WTC11 (cell line): ENCODE measurements around the gene MAST4. TPM values are rescaled to one million over a fixed set of nuclear protein-coding genes. Genes with fewer than 3 reads are reported as not detected.

Experiments
- ATAC-seq: fragments of 200-7000 bp; cut with Tn5 transposase; 2 replicates; pipeline ENCODE4 v1.10.0; 2021; ENCODE audit warnings: mild to moderate bottlenecking, moderate library complexity
- CTCF ChIA-PET: fragments of 300-600 bp; sonication (Branson Sonifier 250); formaldehyde crosslinking; loops from one replicate; lab custom pipeline; 2021; ENCODE audit warnings: antibody characterized with exemption; lab: Charles Lee
- POLR2A ChIA-PET: fragments of 350-600 bp; sonication (Branson Sonifier 250); formaldehyde crosslinking; loops from one replicate; lab custom pipeline; 2021; ENCODE audit warnings: antibody characterized with exemption; lab: Charles Lee
- DNase-seq: peaks from one replicate; pipeline ENCODE4 v3.0.0; 2021; ENCODE audit warnings: low spot score
- H3K27ac Mint-ChIP-seq: 2 replicates; pipeline ENCODE4 v1.8.0; 2021; ENCODE audit warnings: mixed read lengths
- H3K27me3 Mint-ChIP-seq: 2 replicates; pipeline ENCODE4 v1.8.0; 2021; ENCODE audit warnings: low read depth, mild to moderate bottlenecking, moderate library complexity, mixed read lengths
- H3K36me3 Mint-ChIP-seq: 2 replicates; pipeline ENCODE4 v1.8.0; 2021; ENCODE audit warnings: mixed read lengths
- H3K4me1 Mint-ChIP-seq: 2 replicates; pipeline ENCODE4 v1.8.0; 2022; ENCODE audit warnings: mixed read lengths
- H3K4me3 Mint-ChIP-seq: 2 replicates; pipeline ENCODE4 v1.8.0; 2021; ENCODE audit warnings: mild to moderate bottlenecking, moderate library complexity, mixed read lengths
- H3K9me3 Mint-ChIP-seq: 2 replicates; pipeline ENCODE4 v1.8.0; 2021; ENCODE audit warnings: mixed read lengths
- ARID4B ChIP-seq: sonication (generic); formaldehyde crosslinking; IDR thresholded peaks from 2 replicates; pipeline ENCODE4 v1.8.0; 2023; ENCODE audit warnings: missing genetic modification reagents, mild to moderate bottlenecking, borderline replicate concordance
- ATF2 ChIP-seq: sonication (generic); formaldehyde crosslinking; IDR thresholded peaks from 2 replicates; pipeline ENCODE4 v1.8.1; 2022; ENCODE audit warnings: low read depth, missing genetic modification reagents, borderline replicate concordance
- ERG ChIP-seq: fragments of 250-450 bp; sonication (Bioruptor Pico); IDR thresholded peaks from 2 replicates; pipeline ENCODE4 v1.8.0; 2021; ENCODE audit warnings: mild to moderate bottlenecking
- FOXJ3 ChIP-seq: sonication (generic); formaldehyde crosslinking; IDR thresholded peaks from 2 replicates; pipeline ENCODE4 v1.9.0; 2021; ENCODE audit warnings: missing genetic modification reagents, mild to moderate bottlenecking, borderline replicate concordance
- HMGA2 ChIP-seq: fragments of 250-450 bp; sonication (Bioruptor Pico); IDR thresholded peaks from 2 replicates; pipeline ENCODE4 v1.4.0; 2021; ENCODE audit warnings: mild to moderate bottlenecking, moderate library complexity
- HMGXB4 ChIP-seq: sonication (generic); formaldehyde crosslinking; IDR thresholded peaks from 2 replicates; pipeline ENCODE4 v1.8.1; 2023; ENCODE audit warnings: mild to moderate bottlenecking, moderate library complexity, missing genetic modification reagents
- IRF2 ChIP-seq: sonication (generic); formaldehyde crosslinking; IDR thresholded peaks from 2 replicates; pipeline ENCODE4 v1.8.0; 2022; ENCODE audit warnings: low read depth, missing genetic modification reagents, borderline replicate concordance
- OVOL2 ChIP-seq: fragments of 250-450 bp; sonication (Bioruptor Pico); IDR thresholded peaks from 2 replicates; pipeline ENCODE4 v1.9.0; 2021; ENCODE audit warnings: mild to moderate bottlenecking, borderline replicate concordance
- PRDM15 ChIP-seq: sonication (generic); formaldehyde crosslinking; IDR thresholded peaks from 2 replicates; pipeline ENCODE4 v1.8.0; 2022; ENCODE audit warnings: missing genetic modification reagents
- SMAD4 ChIP-seq: sonication (generic); formaldehyde crosslinking; IDR thresholded peaks from 2 replicates; pipeline ENCODE4 v1.8.0; 2022; ENCODE audit warnings: mild to moderate bottlenecking, missing genetic modification reagents
- SOX15 ChIP-seq: fragments of 250-450 bp; sonication (Bioruptor Pico); IDR thresholded peaks from 2 replicates; pipeline ENCODE4 v1.9.0; 2021; ENCODE audit warnings: mild to moderate bottlenecking
- TCF7 ChIP-seq: sonication (generic); formaldehyde crosslinking; IDR thresholded peaks from 2 replicates; pipeline ENCODE4 v1.8.0; 2022; ENCODE audit warnings: mild to moderate bottlenecking, low read depth, missing genetic modification reagents, moderate library complexity
- TEAD1 ChIP-seq: sonication (generic); formaldehyde crosslinking; IDR thresholded peaks from 2 replicates; pipeline ENCODE4 v1.8.0; 2022; ENCODE audit warnings: mild to moderate bottlenecking, missing genetic modification reagents
- TP53 ChIP-seq: sonication (generic); formaldehyde crosslinking; IDR thresholded peaks from 2 replicates; pipeline ENCODE4 v1.8.1; 2023; ENCODE audit warnings: mild to moderate bottlenecking, missing genetic modification reagents
- USF1 ChIP-seq: sonication (generic); formaldehyde crosslinking; IDR thresholded peaks from 2 replicates; pipeline ENCODE4 v1.8.0; 2022; ENCODE audit warnings: mild to moderate bottlenecking, missing genetic modification reagents
- ZNF138 ChIP-seq: sonication (generic); formaldehyde crosslinking; conservative IDR thresholded peaks from 2 replicates; pipeline ENCODE4 v1.8.1; 2022; ENCODE audit warnings: mild to moderate bottlenecking, moderate library complexity, missing genetic modification reagents
- ZNF263 ChIP-seq: sonication (generic); formaldehyde crosslinking; IDR thresholded peaks from 2 replicates; pipeline ENCODE4 v1.8.1; 2022; ENCODE audit warnings: low read depth, mild to moderate bottlenecking, moderate library complexity, missing genetic modification reagents
- ZNF317 ChIP-seq: sonication (generic); formaldehyde crosslinking; IDR thresholded peaks from 2 replicates; pipeline ENCODE4 v1.8.1; 2023; ENCODE audit warnings: low read depth, mild to moderate bottlenecking, moderate library complexity, missing genetic modification reagents, borderline replicate concordance
- ZNF396 ChIP-seq: fragments of 250-450 bp; sonication (Bioruptor Pico); IDR thresholded peaks from 2 replicates; pipeline ENCODE4 v1.8.0; 2021; ENCODE audit warnings: mild to moderate bottlenecking, moderate library complexity, borderline replicate concordance
- ZNF416 ChIP-seq: fragments of 250-450 bp; sonication (Bioruptor Pico); IDR thresholded peaks from 2 replicates; pipeline ENCODE4 v1.9.0; 2021; ENCODE audit warnings: mild to moderate bottlenecking, inconsistent platforms
- total RNA-seq: library from RNA; stranded (reverse); gene quantifications from 3 replicates; pipeline ENCODE4 v1.2.3, GENCODE V29; 2021

MAST4 gene
- total RNA-seq, 1 experiment from 2014 or later, result 8.0 TPM

GRCh38 chr5:66743344-66743743 is 147.2 kb downstream of the MAST4 start:
- Mint-ChIP-seq H3K27me3 (no peaks in the 10 kb centered on the region), H3K27ac (no peak overlapping the region), H3K4me3 (no peak overlapping the region), H3K4me1 (no peaks in the 10 kb centered on the region), H3K9me3 (0 out of 2 replicates have a peak, but pooled peaks cover 3% of the 10 kb centered on the region), H3K36me3 (no peaks in the 10 kb centered on the region)
- ATAC-seq (no peak), DNase-seq (no peak)
- CTCF ChIA-PET, result interaction anchor here (1.9 kb wide), 1 partner anchor 437 kb away, joined by 5 read pairs; no protein-coding TSS in a partner anchor
- POLR2A ChIA-PET, result no interaction called here
- TF ChIP-seq TP53 (CRISPR knock-in tag) (no peak), ZNF396 (no peak), HMGA2 (CRISPR knock-in tag) (no peak), FOXJ3 (CRISPR knock-in tag) (no peak)

- H3K4me1 Mint-ChIP-seq, result no peaks in the 10 kb centered on the region
- ATAC-seq, result no peak
- no peak for DNase-seq
- no peak for TF ChIP-seq SOX15 (CRISPR knock-in tag)
- TF ChIP-seq TEAD1 (CRISPR knock-in tag), result no peak
- TF ChIP-seq ZNF263 (CRISPR knock-in tag), result no peak
- no peak for TF ChIP-seq ZNF416 (CRISPR knock-in tag)
- no peak for TF ChIP-seq ERG (CRISPR knock-in tag)
- TF ChIP-seq ZNF317 (CRISPR knock-in tag), result no peak
- no peak for TF ChIP-seq ARID4B (CRISPR knock-in tag)
- no peak for TF ChIP-seq TCF7 (CRISPR knock-in tag)
- TF ChIP-seq IRF2 (CRISPR knock-in tag), result no peak
- no peak for TF ChIP-seq ZNF138 (CRISPR knock-in tag)
- no peak for TF ChIP-seq OVOL2 (CRISPR knock-in tag)
- no peak for TF ChIP-seq FOXJ3 (CRISPR knock-in tag)
- TF ChIP-seq ZNF396, result no peak
- no peak for TF ChIP-seq SMAD4 (CRISPR knock-in tag)
- TF ChIP-seq USF1, result no peak
- TF ChIP-seq PRDM15 (CRISPR knock-in tag), result no peak
- TF ChIP-seq HMGXB4 (CRISPR knock-in tag), result no peak
- TF ChIP-seq ATF2 (CRISPR knock-in tag), result no peak
- H3K9me3 Mint-ChIP-seq, result peaks cover 9% of the 10 kb centered on the region
- no peaks in the 10 kb centered on the region for H3K36me3 Mint-ChIP-seq
- no peak overlapping the region for H3K4me3 Mint-ChIP-seq
- no peaks in the 10 kb centered on the region for H3K27me3 Mint-ChIP-seq
- no peak overlapping the region for H3K27ac Mint-ChIP-seq
- ChIA-PET CTCF (interaction anchor here (1.9 kb wide), 1 partner anchor 438 kb away, joined by 5 read pairs; no protein-coding TSS in a partner anchor), POLR2A (no interaction called here)
These were observed 147.8 kb downstream of the MAST4 start for GRCh38 chr5:66744040-66744439.
